GM18508 (cell line): ENCODE data around the gene STON1.
"Not testable (repeated sequence)": the region's sequence is repeated elsewhere in the genome, so short reads cannot be mapped to it uniquely, and the experiment has no call there.

Source experiments
- ATAC-seq: cut with Tn5 transposase; IDR thresholded peaks from one replicate; pipeline ENCODE4 v1.9.1; 2021; ENCODE audit warnings: moderate number of reproducible peaks; ENCODE audit not compliant: insufficient read depth, unreplicated experiment

Gene STON1

GRCh38 chr2:48530033-48530811 is at the start of gene STON1:
Gene STON1, plus strand, starts transcription at chr2:48530154. Its CDS starts 50,480 bp downstream, at chr2:48580634.
- ATAC-seq = no peak

GRCh38 chr2:48480526-48480925 is 49.4 kb upstream of the STON1 start:
- no peak for ATAC-seq

- no peak for ATAC-seq
Observed at GRCh38 chr2:48482313-48482712, 47.6 kb upstream of the STON1 start.

- ATAC-seq = no peak
Observed at GRCh38 chr2:48482769-48483168, 47.2 kb upstream of the STON1 start.

GRCh38 chr2:48483506-48483905 is 46.4 kb upstream of the STON1 start:
- no peak for ATAC-seq

- no peak for ATAC-seq
Observed at GRCh38 chr2:48483916-48484315, 46.0 kb upstream of the STON1 start.

GRCh38 chr2:48488545-48488944 is 41.4 kb upstream of the STON1 start:
- no peak for ATAC-seq

GRCh38 chr2:48496849-48497248 is 33.1 kb upstream of the STON1 start:
- ATAC-seq = no peak

- no peak for ATAC-seq
Observed at GRCh38 chr2:48504647-48505327, 25.2 kb upstream of the STON1 start.

- ATAC-seq = no peak
Observed at GRCh38 chr2:48507111-48507510, 22.8 kb upstream of the STON1 start.

GRCh38 chr2:48508461-48509124 is 21.4 kb upstream of the STON1 start:
- ATAC-seq = no peak

GRCh38 chr2:48510329-48510728 is 19.6 kb upstream of the STON1 start:
- no peak for ATAC-seq

- no peak for ATAC-seq
Observed at GRCh38 chr2:48511849-48512470, 18.0 kb upstream of the STON1 start.

- ATAC-seq = no peak
Observed at GRCh38 chr2:48512571-48512970, 17.4 kb upstream of the STON1 start.

GRCh38 chr2:48514348-48515003 is 15.5 kb upstream of the STON1 start:
- no peak for ATAC-seq

- no peak for ATAC-seq
Observed at GRCh38 chr2:48515513-48515985, 14.4 kb upstream of the STON1 start.

GRCh38 chr2:48519593-48519992 is 10.4 kb upstream of the STON1 start:
- ATAC-seq = no peak

- ATAC-seq = not testable (repeated sequence)
Observed at GRCh38 chr2:48524756-48525155, 5.2 kb upstream of the STON1 start.

- no peak for ATAC-seq
Observed at GRCh38 chr2:48525269-48525943, 4.5 kb upstream of the STON1 start.
